SK-N-MC (cell line): ENCODE data around the gene OR7D2.

Source experiments
- EZH2 ChIP-seq: fragments of 200-600 bp; sonication (generic); IDR thresholded peaks from one replicate; pipeline ENCODE4 v1.6.1; 2017; ENCODE audit warnings: antibody characterized with exemption
- FOXP2 ChIP-seq: optimal IDR thresholded peaks from 2 replicates; pipeline ENCODE3; 2011; ENCODE audit warnings: mild to moderate bottlenecking, moderate library complexity; ENCODE audit not compliant: insufficient read depth; ENCODE audit errors: extremely low read length, control extremely low read depth
- POLR2AphosphoS5 ChIP-seq: IDR thresholded peaks from 2 replicates; pipeline ENCODE4 v1.6.1; 2012; ENCODE audit warnings: mild to moderate bottlenecking, low read depth, low read length, borderline replicate concordance

GRCh38 chr19:9219489-9219888, 40.7 kb downstream of the OR7D2 start, which contains the start of gene OR7D4:
- TF ChIP-seq POLR2AphosphoS5: no peak
- TF ChIP-seq EZH2: no peak
- TF ChIP-seq FOXP2: no peak
